ENCODE measurements around the gene MOG. TPM values are rescaled to one million over a fixed set of nuclear protein-coding genes. Genes with fewer than 3 reads are reported as not detected.
A peak's percentile ranks its signal among the peaks of the same experiment; 100 is the strongest.

Gene MOG
- total RNA-seq, 1 donor from 2014 or later: not detected

GRCh38 chr6:29675561-29675960, 18.7 kb downstream of the MOG start:
- intact Hi-C loops (cut with micrococcal nuclease): no loop called here
- Mint-ChIP-seq H3K9me3 (no peaks in the 10 kb centered on the region), H3K4me1 (peaks cover 11% of the 10 kb centered on the region), H3K36me3 (ENCODE audit: low read depth) (no peaks in the 10 kb centered on the region), H3K27me3 (peaks cover 12% of the 10 kb centered on the region), H3K27ac (no peak overlapping the region), H3K4me3 (no peak overlapping the region)
- no peak for DNase-seq

GRCh38 chr6:29676981-29677601, 20.2 kb downstream of the MOG start:
- Mint-ChIP-seq H3K36me3 (ENCODE audit: low read depth) (no peaks in the 10 kb centered on the region), H3K27me3 (peaks cover 2% of the 10 kb centered on the region), H3K4me3 (no peak overlapping the region), H3K9me3 (no peaks in the 10 kb centered on the region), H3K4me1 (peaks cover 11% of the 10 kb centered on the region), H3K27ac (peak overlapping the region; percentile 21)
- intact Hi-C loops (cut with micrococcal nuclease): no loop called here
- DNase-seq: no peak

DNA sequence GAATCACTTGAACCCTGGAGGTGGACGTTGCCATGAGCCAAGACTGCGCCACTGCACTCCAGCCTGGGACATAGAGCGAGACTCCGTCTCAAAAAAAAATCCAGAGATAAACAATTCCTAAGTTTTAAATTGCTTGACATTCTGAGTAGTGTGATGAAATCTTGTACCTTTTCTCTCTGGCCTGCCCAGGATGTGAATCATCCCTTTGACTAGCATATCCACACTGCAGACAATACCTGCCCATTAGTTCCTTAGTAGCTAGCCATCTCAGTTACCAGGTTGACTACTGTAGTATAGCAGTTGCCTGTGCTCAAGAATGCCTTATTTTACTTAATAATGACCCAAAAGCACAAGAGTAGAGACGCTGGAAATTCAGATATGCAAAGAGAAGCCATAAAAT, 21.2 kb downstream of the MOG start:
- intact Hi-C loops (cut with micrococcal nuclease): no loop called here
- Mint-ChIP-seq H3K4me3 (no peak overlapping the region), H3K9me3 (no peaks in the 10 kb centered on the region), H3K4me1 (peaks cover 11% of the 10 kb centered on the region), H3K36me3 (ENCODE audit: low read depth) (no peaks in the 10 kb centered on the region), H3K27ac (no peak overlapping the region), H3K27me3 (no peaks in the 10 kb centered on the region)
- DNase-seq: no peak

DNA sequence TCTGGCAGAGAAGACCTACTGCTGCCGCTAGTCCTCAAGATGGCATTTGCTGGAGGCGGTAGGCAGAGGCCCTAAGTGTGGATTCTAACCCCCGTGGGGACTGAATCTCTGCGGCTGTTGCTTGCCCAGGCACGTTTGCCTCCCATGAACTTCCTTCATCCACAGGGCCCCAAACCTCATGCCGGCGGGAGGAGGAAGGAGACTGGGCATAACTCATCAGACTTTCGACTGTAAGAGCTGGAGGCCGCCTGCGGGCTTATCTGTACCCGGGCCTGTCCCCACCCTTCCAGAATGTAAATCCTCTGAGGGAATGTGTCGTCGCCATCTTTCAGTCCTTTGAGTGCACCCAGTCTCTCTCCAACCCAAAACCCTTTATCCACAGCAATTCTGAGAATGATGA, 23.1 kb downstream of the MOG start:
- H3K4me1 Mint-ChIP-seq: peaks cover 16% of the 10 kb centered on the region
- intact Hi-C loops (cut with micrococcal nuclease): no loop called here
- peaks cover 3% of the 10 kb centered on the region for H3K27me3 Mint-ChIP-seq
- no peak for DNase-seq
- H3K9me3 Mint-ChIP-seq: no peaks in the 10 kb centered on the region
- no peaks in the 10 kb centered on the region for H3K36me3 Mint-ChIP-seq (ENCODE audit: low read depth)
- peak overlapping the region; percentile 60 for H3K4me3 Mint-ChIP-seq
- peak overlapping the region; percentile 18 for H3K27ac Mint-ChIP-seq

- Mint-ChIP-seq H3K27me3 (peaks cover 6% of the 10 kb centered on the region), H3K36me3 (ENCODE audit: low read depth) (no peaks in the 10 kb centered on the region), H3K4me1 (peaks cover 16% of the 10 kb centered on the region), H3K4me3 (peak overlapping the region; percentile 60), H3K9me3 (no peaks in the 10 kb centered on the region), H3K27ac (peak overlapping the region; percentile 18)
- intact Hi-C loops (cut with micrococcal nuclease): no loop called here
- DNase-seq: no peak
Measured at GRCh38 chr6:29680416-29680815, 23.5 kb downstream of the MOG start.

GRCh38 chr6:29680904-29681303, 24.0 kb downstream of the MOG start, which contains the start of gene ZFP57:
Gene ZFP57 (minus strand): TSS chr6:29681152. CDS start chr6:29677003, 4,149 bp downstream.
- intact Hi-C loops (cut with micrococcal nuclease): no loop called here
- no peak for DNase-seq
- H3K4me3 Mint-ChIP-seq: peak within 1 kb of the TSS; percentile 60
- no peaks in the 10 kb centered on the region for H3K9me3 Mint-ChIP-seq
- H3K36me3 Mint-ChIP-seq (ENCODE audit: low read depth): no peaks in the 10 kb centered on the region
- peaks cover 7% of the 10 kb centered on the region for H3K27me3 Mint-ChIP-seq
- peaks cover 16% of the 10 kb centered on the region for H3K4me1 Mint-ChIP-seq
- peak within 1 kb of the TSS; percentile 18 for H3K27ac Mint-ChIP-seq

DNA sequence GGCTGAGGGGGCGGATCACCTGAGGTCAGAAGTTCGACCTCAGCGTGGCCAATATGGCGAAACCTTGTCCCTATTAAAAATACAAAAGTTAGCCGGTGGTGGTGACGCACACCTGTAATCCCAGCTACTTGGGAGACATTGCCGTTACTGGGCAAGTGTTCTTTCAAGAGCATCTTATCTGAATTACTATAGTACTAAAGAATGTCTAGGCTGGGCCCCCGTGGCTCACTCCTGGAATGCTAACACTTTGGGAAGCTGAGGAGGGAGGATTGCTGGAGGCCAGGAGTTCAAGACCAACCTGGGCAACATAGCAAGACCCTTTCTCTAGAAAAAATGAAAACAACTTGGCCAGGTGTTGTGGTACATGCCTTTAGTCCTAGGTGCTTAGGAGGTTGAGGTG, 24.9 kb downstream of the MOG start:
- H3K36me3 Mint-ChIP-seq (ENCODE audit: low read depth): no peaks in the 10 kb centered on the region
- no peak overlapping the region for H3K27ac Mint-ChIP-seq
- no peak for DNase-seq
- peaks cover 10% of the 10 kb centered on the region for H3K27me3 Mint-ChIP-seq
- peaks cover 15% of the 10 kb centered on the region for H3K4me1 Mint-ChIP-seq
- H3K4me3 Mint-ChIP-seq: no peak overlapping the region
- intact Hi-C loops (cut with micrococcal nuclease): no loop called here
- no peaks in the 10 kb centered on the region for H3K9me3 Mint-ChIP-seq

- intact Hi-C loops (cut with micrococcal nuclease): no loop called here
- Mint-ChIP-seq H3K27ac (no peak overlapping the region), H3K9me3 (no peaks in the 10 kb centered on the region), H3K36me3 (ENCODE audit: low read depth) (no peaks in the 10 kb centered on the region), H3K4me1 (peaks cover 6% of the 10 kb centered on the region), H3K27me3 (peaks cover 20% of the 10 kb centered on the region), H3K4me3 (no peak overlapping the region)
- no peak for DNase-seq
Measured at GRCh38 chr6:29685718-29686326, 28.9 kb downstream of the MOG start.

DNA sequence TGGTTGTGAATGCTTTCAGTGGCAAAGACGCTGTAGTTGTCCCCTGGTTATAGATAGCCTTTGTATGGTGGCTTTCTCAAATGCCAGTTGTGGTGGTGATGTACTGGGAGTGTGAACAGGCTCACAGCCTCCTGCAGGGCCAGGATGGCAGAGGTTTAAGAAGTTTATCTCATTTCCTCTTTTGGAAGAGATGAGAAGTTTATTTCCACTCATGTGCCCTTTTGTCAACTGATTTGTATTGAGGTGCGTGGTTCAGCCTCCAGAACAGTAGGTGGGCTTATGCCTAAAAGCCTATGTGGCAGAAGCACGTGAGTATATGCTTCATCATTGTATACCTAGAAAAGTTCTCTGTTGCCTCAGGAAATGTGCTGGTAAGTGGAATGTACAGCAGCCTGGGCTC, 37.7 kb downstream of the MOG start:
- H3K27me3 Mint-ChIP-seq: peaks cover 12% of the 10 kb centered on the region

DNA sequence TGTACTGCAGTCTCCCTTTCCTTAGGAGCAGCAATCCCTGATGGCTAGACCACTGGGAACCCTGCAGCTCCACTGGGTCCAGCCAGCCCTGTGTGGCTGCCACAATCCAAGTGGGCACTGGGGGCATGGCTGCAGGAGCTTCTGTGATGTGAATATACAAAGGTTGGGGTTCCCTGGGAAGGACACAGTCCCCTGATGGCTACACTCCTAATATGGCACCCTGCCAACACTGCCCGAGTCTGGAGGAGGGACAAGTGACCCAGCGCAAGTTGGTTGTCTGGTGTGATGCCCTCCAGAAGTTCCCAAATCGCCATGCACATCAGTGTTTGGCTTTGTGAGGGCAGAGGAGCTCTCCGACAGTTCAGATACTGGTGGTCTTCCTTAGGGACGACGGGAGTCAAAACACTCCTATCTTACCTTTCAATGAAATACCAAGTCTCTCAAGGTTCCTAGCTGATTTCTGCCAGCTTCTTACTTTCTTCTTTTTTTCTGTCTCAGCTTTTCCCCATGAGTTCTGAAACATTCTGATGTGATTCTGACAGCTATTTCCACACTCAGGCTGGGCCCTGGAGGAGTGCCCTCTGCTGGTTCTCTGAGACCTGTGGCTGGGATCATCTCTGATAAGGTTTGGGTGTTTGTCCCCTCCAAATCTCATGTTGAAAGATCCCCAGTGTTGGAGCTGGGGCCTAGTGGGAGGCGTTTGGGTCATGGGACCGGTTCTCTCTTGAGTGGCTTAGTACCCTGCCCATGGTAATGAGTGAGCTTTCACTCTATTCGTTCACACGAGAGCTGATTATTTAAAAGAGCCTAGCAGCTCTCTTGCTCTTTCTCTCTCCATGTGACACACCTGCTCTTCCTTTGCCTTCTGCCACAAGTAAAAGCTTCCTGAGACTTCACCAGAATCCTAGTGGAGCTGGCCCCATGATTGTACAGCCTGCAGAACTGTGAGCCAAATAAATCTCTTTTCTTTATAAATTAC, 39.5 kb downstream of the MOG start:
- Mint-ChIP-seq H3K36me3 (ENCODE audit: low read depth) (no peaks in the 10 kb centered on the region), H3K27me3 (peaks cover 26% of the 10 kb centered on the region), H3K9me3 (no peaks in the 10 kb centered on the region), H3K4me1 (no peaks in the 10 kb centered on the region), H3K4me3 (no peak overlapping the region), H3K27ac (no peak overlapping the region)
- peak; percentile 69 for DNase-seq
- intact Hi-C loops (cut with micrococcal nuclease): no loop called here

More for the DNA sequence above, 37.7 kb downstream of the MOG start:
- intact Hi-C loops (cut with micrococcal nuclease): no loop called here
- no peaks in the 10 kb centered on the region for H3K36me3 Mint-ChIP-seq (ENCODE audit: low read depth)
- no peak for DNase-seq
- H3K27ac Mint-ChIP-seq: no peak overlapping the region
- no peaks in the 10 kb centered on the region for H3K4me1 Mint-ChIP-seq
- no peak overlapping the region for H3K4me3 Mint-ChIP-seq
- H3K9me3 Mint-ChIP-seq: no peaks in the 10 kb centered on the region

- intact Hi-C loops (cut with micrococcal nuclease): loop anchor here (2.0 to 10.0 kb wide), 3 partner anchors 50 to 302 kb away; no protein-coding TSS in a partner anchor
- Mint-ChIP-seq H3K36me3 (ENCODE audit: low read depth) (no peaks in the 10 kb centered on the region), H3K27me3 (peaks cover 43% of the 10 kb centered on the region), H3K9me3 (no peaks in the 10 kb centered on the region), H3K4me1 (peaks cover 15% of the 10 kb centered on the region), H3K27ac (no peak overlapping the region), H3K4me3 (no peak overlapping the region)
- peak; percentile 95 for DNase-seq
Measured at GRCh38 chr6:29702519-29703103, 45.7 kb downstream of the MOG start.

DNA sequence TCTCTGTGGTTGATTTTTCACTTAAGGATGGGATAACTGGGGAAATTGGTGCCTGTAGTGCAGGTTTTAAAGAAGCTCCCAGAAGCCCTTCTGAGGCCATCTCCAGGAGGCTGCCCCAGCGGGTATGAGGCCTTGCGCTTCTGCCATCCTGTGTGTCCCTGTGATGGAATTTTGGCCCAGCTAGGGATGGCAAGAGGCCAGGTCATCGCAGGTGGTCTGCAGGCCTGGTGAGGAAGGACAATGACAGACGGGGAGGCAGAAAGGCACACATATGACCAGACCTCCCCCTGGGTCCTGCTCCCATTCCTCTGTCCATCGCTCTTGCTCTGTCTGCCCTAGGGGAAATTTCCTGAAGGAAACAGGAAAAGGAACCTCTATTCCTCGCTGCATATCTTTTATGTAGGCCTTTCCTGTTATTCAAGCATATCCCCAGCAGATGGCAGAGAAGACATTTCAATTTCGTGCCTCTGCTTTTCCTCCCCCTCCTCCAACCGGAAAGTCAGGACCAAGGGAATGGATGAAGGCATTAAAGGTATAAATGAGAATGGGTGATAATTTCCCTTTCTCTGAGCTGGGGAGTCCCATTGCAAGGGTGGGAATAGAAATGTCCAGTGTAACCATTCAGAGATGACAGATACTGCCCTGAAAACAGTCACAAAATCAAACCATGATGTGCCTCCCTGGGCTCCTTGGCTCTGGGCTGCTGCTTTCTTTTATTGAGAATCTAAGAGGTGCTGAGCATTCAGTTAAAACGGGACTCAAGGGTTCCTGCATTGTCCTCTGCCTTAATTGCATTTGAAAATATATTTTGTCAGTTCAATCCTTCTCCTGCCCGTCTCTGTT, 48.7 kb downstream of the MOG start:
- DNase-seq: peak; percentile 67
- intact Hi-C loops (cut with micrococcal nuclease): loop anchor here (10.0 kb wide), 1 partner anchor 299 kb away; no protein-coding TSS in a partner anchor
- H3K9me3 Mint-ChIP-seq: no peaks in the 10 kb centered on the region
- H3K4me3 Mint-ChIP-seq: no peak overlapping the region
- H3K36me3 Mint-ChIP-seq (ENCODE audit: low read depth): no peaks in the 10 kb centered on the region
- no peak overlapping the region for H3K27ac Mint-ChIP-seq
- H3K27me3 Mint-ChIP-seq: peaks cover 26% of the 10 kb centered on the region
- peaks cover 40% of the 10 kb centered on the region for H3K4me1 Mint-ChIP-seq
